HCT116 (cell line): ENCODE results near the gene AR.

ENCODE experiments used
- CTCF ChIP-seq, 3 experiments: fragments of 200-600 bp in 1 of 3; sonication (generic) in 1 of 3; IDR thresholded peaks in 2 of 3; conservative IDR thresholded peaks in 1 of 3; 2 replicates each; pipeline ENCODE4 v1.5.1; 2012 to 2017; ENCODE audit warnings: low read depth in 2 of 3, low read length in 2 of 3, antibody characterized with exemption in 1 of 3, borderline replicate concordance in 1 of 3, control low read depth in 1 of 3, mild to moderate bottlenecking in 1 of 3, mixed read lengths in 1 of 3, mixed run types in 1 of 3, moderate library complexity in 1 of 3; ENCODE audit not compliant: insufficient read depth in 1 of 3
- POLR2AphosphoS5 ChIP-seq: IDR thresholded peaks from 2 replicates; pipeline ENCODE4 v1.6.1; 2011; ENCODE audit warnings: mild to moderate bottlenecking, low read depth, low read length, moderate library complexity
- SIN3A ChIP-seq: IDR thresholded peaks from 2 replicates; pipeline ENCODE4 v1.6.1; 2012; ENCODE audit warnings: low read depth

- no peak for TF ChIP-seq CTCF (IDR thresholded peaks at IDR 0.05 in 2 of 3, conservative IDR thresholded peaks at IDR 0.05 in 1 of 3; ENCODE audit: borderline replicate concordance in 1 of 3, insufficient read depth in 1 of 3, low read depth in 2 of 3, low read length in 2 of 3)
- TF ChIP-seq POLR2AphosphoS5, result no peak
- no peak for TF ChIP-seq SIN3A
Observed at GRCh38 chrX:67582436-67582835, 38.6 kb downstream of the AR start.
